ENCODE measurements around the gene NDOR1.
A peak's percentile ranks its signal among the peaks of the same experiment; 100 is the strongest.

The NDOR1 gene

GRCh38 chr9:137183980-137184595 lies 21.4 kb upstream of the NDOR1 start:
- no peak for DNase-seq

GRCh38 chr9:137184881-137185660 lies 20.4 kb upstream of the NDOR1 start:
- no peak for DNase-seq

GRCh38 chr9:137185921-137186320 lies 19.6 kb upstream of the NDOR1 start:
- no peak for DNase-seq

GRCh38 chr9:137186385-137186784 lies 19.1 kb upstream of the NDOR1 start:
- DNase-seq: no peak

GRCh38 chr9:137187386-137187785 lies 18.1 kb upstream of the NDOR1 start:
- no peak for DNase-seq

- no peak for DNase-seq
Observed at GRCh38 chr9:137188086-137188489, 17.4 kb upstream of the NDOR1 start.

- DNase-seq: peak; percentile 75
Observed at GRCh38 chr9:137188490-137189296, 16.8 kb upstream of the NDOR1 start, which contains the start of the genes ANAPC2 and SSNA1. Gene ANAPC2, minus strand, starts transcription at chr9:137188560. Its CDS starts 28 bp downstream, at chr9:137188532. Gene SSNA1, plus strand, starts transcription at chr9:137188676. Its CDS starts 51 bp downstream, at chr9:137188727.

GRCh38 chr9:137189297-137190295 lies 15.9 kb upstream of the NDOR1 start:
- no peak for DNase-seq

GRCh38 chr9:137190315-137190856 lies 15.1 kb upstream of the NDOR1 start:
- DNase-seq: no peak

- no peak for DNase-seq
Observed at GRCh38 chr9:137191245-137191644, 14.3 kb upstream of the NDOR1 start.

GRCh38 chr9:137191691-137192447 lies 13.6 kb upstream of the NDOR1 start:
- no peak for DNase-seq

GRCh38 chr9:137192448-137192780 lies 13.1 kb upstream of the NDOR1 start:
- no peak for DNase-seq

- DNase-seq: no peak
Observed at GRCh38 chr9:137192859-137193258, 12.6 kb upstream of the NDOR1 start.

GRCh38 chr9:137193771-137194170 lies 11.7 kb upstream of the NDOR1 start:
- no peak for DNase-seq

GRCh38 chr9:137194388-137194787 lies 11.1 kb upstream of the NDOR1 start:
- DNase-seq: no peak

GRCh38 chr9:137194909-137195308 lies 10.6 kb upstream of the NDOR1 start:
- no peak for DNase-seq

GRCh38 chr9:137195525-137196220 lies 9.8 kb upstream of the NDOR1 start:
- no peak for DNase-seq

- no peak for DNase-seq
Observed at GRCh38 chr9:137198051-137198901, 7.2 kb upstream of the NDOR1 start.

GRCh38 chr9:137198902-137199283 lies 6.6 kb upstream of the NDOR1 start:
- DNase-seq: no peak

All from GF-D8 (cell line).